CD4-positive, alpha-beta T cell treated with Interferon alpha-2 for 1 hour (primary cell): ENCODE data around the gene CPEB1.
"Not testable (repeated sequence)": the region's sequence is repeated elsewhere in the genome, so short reads cannot be mapped to it uniquely, and the experiment has no call there.

Experiments used
- DNase-seq, 2 donors: peaks; one replicate each; pipeline ENCODE4 v3.0.0-alpha.2; 2020 to 2022

Gene CPEB1

DNA sequence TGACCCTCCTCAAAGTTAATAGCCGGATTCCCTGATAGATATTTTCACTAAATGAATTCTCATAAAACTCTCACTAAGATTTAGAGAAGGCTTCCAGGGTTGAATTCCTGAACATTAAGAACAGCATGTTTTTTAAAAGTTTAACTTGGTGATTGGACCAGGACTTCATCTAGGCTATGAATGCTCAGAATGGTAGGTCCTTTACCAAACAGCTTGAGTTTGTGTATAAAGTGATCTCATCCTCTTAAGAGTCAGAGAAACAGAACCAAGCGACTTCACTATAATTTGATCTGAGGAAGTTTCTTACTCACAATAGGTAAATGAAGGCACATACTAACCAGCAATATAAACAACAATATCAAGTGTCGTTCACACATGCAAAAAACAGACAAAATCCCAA is 143.1 kb downstream of the CPEB1 start:
- not testable (repeated sequence) for DNase-seq

DNA sequence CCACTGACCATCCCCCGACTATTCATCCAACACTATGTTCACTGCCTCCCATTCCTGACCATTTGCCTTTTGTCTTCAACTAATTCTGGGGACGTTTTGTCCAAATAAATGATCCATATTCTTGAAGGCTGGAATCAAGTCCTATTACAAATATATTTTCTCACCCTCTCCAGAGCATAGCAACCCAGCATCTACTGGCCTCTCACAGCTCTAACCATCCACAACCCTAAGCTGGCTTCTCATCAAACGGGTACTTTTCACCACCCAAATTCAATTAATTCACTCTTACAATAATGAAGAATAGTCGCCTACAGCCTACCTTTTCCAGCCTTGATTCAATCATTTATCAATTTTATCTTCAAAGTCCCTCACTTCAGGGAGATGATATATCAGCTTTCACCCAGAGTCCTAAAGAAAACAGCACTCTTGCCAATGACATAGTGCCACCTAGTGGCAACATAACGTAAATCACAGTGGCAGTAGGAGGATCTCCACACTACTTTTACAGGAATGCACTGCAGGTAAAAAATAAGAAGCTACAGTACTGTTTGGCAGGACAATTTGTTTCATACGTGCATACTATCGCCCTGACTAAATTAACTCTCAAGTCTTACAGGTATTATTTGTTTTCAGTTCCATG is 144.3 kb downstream of the CPEB1 start:
- DNase-seq = peak in 1 of 2 donors; percentile 57

DNA sequence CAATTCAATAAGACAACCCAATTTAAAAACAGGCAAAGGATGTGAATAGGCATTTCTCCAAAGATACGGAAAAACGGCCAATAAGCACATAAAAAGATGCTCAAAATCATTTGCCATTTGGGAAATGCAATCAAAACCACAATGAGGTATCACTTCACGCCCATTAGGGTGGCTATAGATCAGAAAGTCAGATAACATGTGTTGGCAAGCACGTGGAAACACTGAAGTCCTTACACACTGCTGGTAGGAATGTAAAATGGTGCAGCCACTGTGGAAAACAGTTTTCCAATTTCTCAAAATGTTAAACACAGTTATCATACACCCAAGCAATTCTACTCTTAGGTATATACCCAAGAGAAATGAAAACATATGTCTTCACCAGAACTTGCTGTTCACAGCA is 146.4 kb downstream of the CPEB1 start:
- not testable (repeated sequence) for DNase-seq

DNA sequence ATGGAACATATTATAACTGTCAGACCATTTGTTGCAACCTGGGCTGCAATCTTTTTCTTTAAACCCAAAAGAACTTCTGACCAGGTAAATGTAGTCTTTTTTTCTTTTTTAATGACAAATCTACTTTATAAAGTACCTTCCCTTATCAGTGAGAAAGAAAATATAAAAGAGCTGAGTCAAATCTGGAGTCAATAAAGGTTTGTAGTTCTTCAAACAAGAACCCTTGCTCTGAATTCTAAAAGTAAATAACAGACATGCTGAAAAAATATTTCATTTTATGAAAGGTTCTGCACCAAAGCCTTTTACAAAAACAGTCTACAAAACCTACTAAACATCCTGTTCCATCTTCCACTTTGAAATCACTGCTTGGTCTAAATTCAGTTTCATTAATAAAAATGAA is 149.2 kb downstream of the CPEB1 start:
- DNase-seq = not testable (repeated sequence)
